T-helper 22 cell (primary cell): ENCODE measurements around the gene PPP2R5C.

Source experiments
- DNase-seq: peaks from one replicate; pipeline ENCODE4 v3.0.0-alpha.2; 2020; ENCODE audit warnings: low read depth

Gene PPP2R5C

GRCh38 chr14:101755591-101756324 is 5.8 kb upstream of the PPP2R5C start:
- no peak for DNase-seq

- no peak for DNase-seq
These were observed 4.3 kb upstream of the PPP2R5C start for GRCh38 chr14:101757064-101757838.

- DNase-seq, result no peak
These were observed 3.7 kb upstream of the PPP2R5C start for GRCh38 chr14:101757839-101758211.

GRCh38 chr14:101758913-101759593 is 2.5 kb upstream of the PPP2R5C start:
- no peak for DNase-seq

GRCh38 chr14:101760138-101761011 is 1.1 kb upstream of the PPP2R5C start:
- peak; percentile 95 for DNase-seq

- DNase-seq, result peak; percentile 10
These were observed 496 bp downstream of the PPP2R5C start for GRCh38 chr14:101761881-101762529.

- DNase-seq, result no peak
These were observed 1.1 kb downstream of the PPP2R5C start for GRCh38 chr14:101762530-101763101.

GRCh38 chr14:101763941-101764709 is 2.6 kb downstream of the PPP2R5C start:
- DNase-seq, result no peak

GRCh38 chr14:101767618-101768362 is 6.3 kb downstream of the PPP2R5C start:
- DNase-seq, result no peak

GRCh38 chr14:101770183-101770582 is 8.7 kb downstream of the PPP2R5C start:
- DNase-seq, result no peak

- no peak for DNase-seq
These were observed 11.3 kb downstream of the PPP2R5C start for GRCh38 chr14:101772770-101773169.

GRCh38 chr14:101773378-101773777 is 11.9 kb downstream of the PPP2R5C start:
- DNase-seq, result no peak

GRCh38 chr14:101774006-101774795 is 12.7 kb downstream of the PPP2R5C start:
- DNase-seq, result no peak

GRCh38 chr14:101774814-101775213 is 13.3 kb downstream of the PPP2R5C start:
- no peak for DNase-seq

GRCh38 chr14:101775826-101776225 is 14.3 kb downstream of the PPP2R5C start:
- no peak for DNase-seq

GRCh38 chr14:101776344-101776743 is 14.8 kb downstream of the PPP2R5C start:
- DNase-seq, result no peak

- no peak for DNase-seq
These were observed 18.9 kb downstream of the PPP2R5C start for GRCh38 chr14:101780390-101780789.

GRCh38 chr14:101780887-101781239 is 19.4 kb downstream of the PPP2R5C start:
- no peak for DNase-seq
